A673 (cell line): ENCODE data around the gene FBLN5. TPM values are rescaled to one million over a fixed set of nuclear protein-coding genes. Genes with fewer than 3 reads are reported as not detected.
"Not testable (repeated sequence)": the region's sequence is repeated elsewhere in the genome, so short reads cannot be mapped to it uniquely, and the experiment has no call there.

Source experiments
- BruUV-seq: library from RNA; stranded (reverse); fragments of 400-500 nt; replicated peaks from 2 replicates; lab custom pipeline; 2021; lab: Mats Ljungman, UMichigan
- CTCF ChIA-PET: fragments of 300-600 bp; sonication (Branson Sonifier 250); formaldehyde crosslinking; loops from one replicate; lab custom pipeline; 2022; ENCODE audit warnings: antibody characterized with exemption; lab: Charles Lee
- POLR2A ChIA-PET: fragments of 300-600 bp; sonication (Branson Sonifier 250); formaldehyde crosslinking; loops from one replicate; lab custom pipeline; 2022; ENCODE audit warnings: antibody characterized with exemption; ENCODE audit not compliant: low non-redundant PET; lab: Charles Lee
- DNase-seq: peaks from one replicate; pipeline ENCODE4 v3.0.0-alpha.2; 2015; ENCODE audit warnings: low spot score
- H3K27ac ChIP-seq: fragments of 200-600 bp; sonication (generic); 2 replicates; pipeline ENCODE4 v1.5.1; 2016; ENCODE audit warnings: mixed run types, low read depth, mild to moderate bottlenecking, mixed read lengths, antibody characterized with exemption, low read length; ENCODE audit not compliant: poor library complexity, severe bottlenecking
- H3K27me3 ChIP-seq: fragments of 200-600 bp; sonication (generic); replicated peaks from 2 replicates; pipeline ENCODE4 v1.6.1; 2017; ENCODE audit warnings: mixed run types, low read depth, mild to moderate bottlenecking, mixed read lengths, antibody characterized with exemption, low read length; ENCODE audit not compliant: insufficient read depth, poor library complexity
- H3K36me3 ChIP-seq: fragments of 200-600 bp; sonication (generic); 2 replicates; pipeline ENCODE4 v1.6.1; 2016; ENCODE audit warnings: mixed run types, mild to moderate bottlenecking, mixed read lengths, antibody characterized with exemption, low read length; ENCODE audit not compliant: insufficient read depth, poor library complexity, severe bottlenecking
- H3K4me1 ChIP-seq: fragments of 200-600 bp; sonication (generic); 2 replicates; pipeline ENCODE4 v1.6.1; 2017; ENCODE audit warnings: mixed run types, mild to moderate bottlenecking, mixed read lengths, antibody characterized with exemption, low read length; ENCODE audit not compliant: insufficient read depth, poor library complexity, severe bottlenecking
- H3K4me3 ChIP-seq: fragments of 200-600 bp; sonication (generic); 2 replicates; pipeline ENCODE4 v1.5.1; 2016; ENCODE audit warnings: low read depth, mixed run types, mild to moderate bottlenecking, mixed read lengths, low read length; ENCODE audit not compliant: poor library complexity, severe bottlenecking
- H3K9me3 ChIP-seq: fragments of 200-600 bp; sonication (generic); 2 replicates; pipeline ENCODE4 v1.6.1; 2016; ENCODE audit warnings: mixed run types, low read depth, mild to moderate bottlenecking, mixed read lengths, antibody characterized with exemption, low read length; ENCODE audit not compliant: poor library complexity, severe bottlenecking
- EZH2 ChIP-seq: fragments of 200-600 bp; sonication (generic); IDR thresholded peaks from 2 replicates; pipeline ENCODE4 v1.6.1; 2017; ENCODE audit warnings: borderline replicate concordance, low read depth, mild to moderate bottlenecking, mixed read lengths, antibody characterized with exemption, low read length; ENCODE audit not compliant: poor library complexity, severe bottlenecking
- intact Hi-C: fragments of 100-400 bp; cut with micrococcal nuclease; formaldehyde crosslinking; loops from one replicate; pipeline ENCODE4 v1.10.0; 2022; ENCODE audit not compliant: unreplicated experiment
- total RNA-seq: library from RNA; stranded (reverse); gene quantifications from 2 replicates; pipeline ENCODE4 v1.2.3, GENCODE V29; 2021
- TF ChIP-seq, protein P1 (sequence below): fragments of 300-800, 200-600 bp; sonication (generic); conservative IDR thresholded peaks from 2 replicates; pipeline ENCODE4 v1.5.1; 2017; ENCODE audit warnings: low read depth, mild to moderate bottlenecking, antibody characterized with exemption, low read length, moderate library complexity, mixed read lengths

The FBLN5 gene
- total RNA-seq, 1 experiment from 2014 or later: 10.7 TPM

GRCh38 chr14:91873471-91874415 lies 73.8 kb downstream of the FBLN5 start:
- CTCF ChIA-PET: no interaction called here
- H3K27ac ChIP-seq: no peak overlapping the region
- H3K4me1 ChIP-seq: no peaks in the 10 kb centered on the region
- POLR2A ChIA-PET: no interaction called here
- TF ChIP-seq, protein P1, sequence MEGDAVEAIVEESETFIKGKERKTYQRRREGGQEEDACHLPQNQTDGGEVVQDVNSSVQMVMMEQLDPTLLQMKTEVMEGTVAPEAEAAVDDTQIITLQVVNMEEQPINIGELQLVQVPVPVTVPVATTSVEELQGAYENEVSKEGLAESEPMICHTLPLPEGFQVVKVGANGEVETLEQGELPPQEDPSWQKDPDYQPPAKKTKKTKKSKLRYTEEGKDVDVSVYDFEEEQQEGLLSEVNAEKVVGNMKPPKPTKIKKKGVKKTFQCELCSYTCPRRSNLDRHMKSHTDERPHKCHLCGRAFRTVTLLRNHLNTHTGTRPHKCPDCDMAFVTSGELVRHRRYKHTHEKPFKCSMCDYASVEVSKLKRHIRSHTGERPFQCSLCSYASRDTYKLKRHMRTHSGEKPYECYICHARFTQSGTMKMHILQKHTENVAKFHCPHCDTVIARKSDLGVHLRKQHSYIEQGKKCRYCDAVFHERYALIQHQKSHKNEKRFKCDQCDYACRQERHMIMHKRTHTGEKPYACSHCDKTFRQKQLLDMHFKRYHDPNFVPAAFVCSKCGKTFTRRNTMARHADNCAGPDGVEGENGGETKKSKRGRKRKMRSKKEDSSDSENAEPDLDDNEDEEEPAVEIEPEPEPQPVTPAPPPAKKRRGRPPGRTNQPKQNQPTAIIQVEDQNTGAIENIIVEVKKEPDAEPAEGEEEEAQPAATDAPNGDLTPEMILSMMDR: no peak
- no peak for TF ChIP-seq EZH2
- no peaks in the 10 kb centered on the region for H3K27me3 ChIP-seq
- intact Hi-C loops: no loop called here
- H3K9me3 ChIP-seq: no peaks in the 10 kb centered on the region
- DNase-seq: no peak
- BruUV-seq: no TSS peak
- no peak overlapping the region for H3K4me3 ChIP-seq
- H3K36me3 ChIP-seq: no peaks in the 10 kb centered on the region

- H3K9me3 ChIP-seq: no peaks in the 10 kb centered on the region
- H3K4me3 ChIP-seq: no peak overlapping the region
- H3K27me3 ChIP-seq: no peaks in the 10 kb centered on the region
- TF ChIP-seq, protein P1: no peak
- TF ChIP-seq EZH2: no peak
- no peak overlapping the region for H3K27ac ChIP-seq
- CTCF ChIA-PET: no interaction called here
- no peak for DNase-seq
- BruUV-seq: no TSS peak
- H3K4me1 ChIP-seq: no peaks in the 10 kb centered on the region
- intact Hi-C loops: no loop called here
- H3K36me3 ChIP-seq: no peaks in the 10 kb centered on the region
- POLR2A ChIA-PET: no interaction called here
Measured at GRCh38 chr14:91872517-91873470, 74.7 kb downstream of the FBLN5 start.

GRCh38 chr14:91872011-91872501 lies 75.4 kb downstream of the FBLN5 start:
- no peak for TF ChIP-seq EZH2
- TF ChIP-seq, protein P1: no peak
- Histone ChIP-seq H3K4me3 (no peak overlapping the region), H3K9me3 (no peaks in the 10 kb centered on the region), H3K27me3 (no peaks in the 10 kb centered on the region), H3K4me1 (no peaks in the 10 kb centered on the region), H3K27ac (no peak overlapping the region), H3K36me3 (no peaks in the 10 kb centered on the region)
- BruUV-seq: no TSS peak
- intact Hi-C loops: no loop called here
- CTCF ChIA-PET: no interaction called here
- POLR2A ChIA-PET: no interaction called here
- DNase-seq: no peak

DNA sequence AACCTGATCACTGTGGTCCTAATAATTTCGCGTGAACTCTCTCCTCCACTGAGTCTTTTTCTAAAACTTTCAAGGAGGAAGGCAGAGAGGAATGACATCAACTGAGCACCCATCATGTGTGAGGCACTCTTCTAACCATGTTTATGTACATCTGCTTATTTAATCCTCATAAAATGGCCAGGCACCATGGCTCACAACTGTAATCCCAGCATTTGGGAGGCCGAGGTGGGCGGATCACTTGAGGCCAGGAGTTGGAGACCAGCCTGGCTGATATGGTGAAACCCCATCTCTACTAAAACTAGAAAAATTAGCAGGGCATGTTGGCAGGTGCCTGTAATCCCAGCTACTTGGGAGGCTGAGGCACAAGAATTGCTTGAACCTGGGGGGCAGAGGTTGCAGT lies 76.1 kb downstream of the FBLN5 start:
- BruUV-seq, H3K4me1 ChIP-seq, H3K9me3 ChIP-seq, intact Hi-C loops, H3K27me3 ChIP-seq, H3K4me3 ChIP-seq, H3K36me3 ChIP-seq, DNase-seq, CTCF ChIA-PET, POLR2A ChIA-PET, H3K27ac ChIP-seq: not testable (repeated sequence)
